ENCODE measurements around the gene CD22. TPM values are rescaled to one million over a fixed set of nuclear protein-coding genes. Genes with fewer than 3 reads are reported as not detected.

CD22 gene
- total RNA-seq, 1 donor from 2014 or later, result not detected

GRCh38 chr19:35288906-35289305, 40.1 kb upstream of the CD22 start:
- H3K27me3 Mint-ChIP-seq (ENCODE audit: unreplicated experiment), result peaks cover 10% of the 10 kb centered on the region
- peaks cover 13% of the 10 kb centered on the region for H3K4me1 Mint-ChIP-seq (ENCODE audit: low read depth, unreplicated experiment)
- H3K27ac Mint-ChIP-seq (ENCODE audit: unreplicated experiment), result no peak overlapping the region
- H3K36me3 Mint-ChIP-seq (ENCODE audit: unreplicated experiment), result no peaks in the 10 kb centered on the region
- no peak overlapping the region for H3K4me3 Mint-ChIP-seq (ENCODE audit: unreplicated experiment)
- no peak for TF ChIP-seq CTCF (IDR thresholded peaks at IDR 0.05; ENCODE audit: partially characterized antibody, unreplicated experiment)
- no peak for DNase-seq
- H3K9me3 Mint-ChIP-seq (ENCODE audit: unreplicated experiment), result peaks cover 4% of the 10 kb centered on the region

GRCh38 chr19:35290381-35291127, 38.4 kb upstream of the CD22 start:
- no peak for TF ChIP-seq CTCF (IDR thresholded peaks at IDR 0.05; ENCODE audit: partially characterized antibody, unreplicated experiment)
- peaks cover 5% of the 10 kb centered on the region for H3K9me3 Mint-ChIP-seq (ENCODE audit: unreplicated experiment)
- H3K36me3 Mint-ChIP-seq (ENCODE audit: unreplicated experiment), result no peaks in the 10 kb centered on the region
- DNase-seq, result no peak
- H3K27ac Mint-ChIP-seq (ENCODE audit: unreplicated experiment), result no peak overlapping the region
- no peak overlapping the region for H3K4me3 Mint-ChIP-seq (ENCODE audit: unreplicated experiment)
- peaks cover 7% of the 10 kb centered on the region for H3K4me1 Mint-ChIP-seq (ENCODE audit: low read depth, unreplicated experiment)
- H3K27me3 Mint-ChIP-seq (ENCODE audit: unreplicated experiment), result peaks cover 11% of the 10 kb centered on the region

- Mint-ChIP-seq H3K27ac (ENCODE audit: unreplicated experiment) (no peak overlapping the region), H3K27me3 (ENCODE audit: unreplicated experiment) (peaks cover 11% of the 10 kb centered on the region), H3K9me3 (ENCODE audit: unreplicated experiment) (peaks cover 5% of the 10 kb centered on the region), H3K36me3 (ENCODE audit: unreplicated experiment) (no peaks in the 10 kb centered on the region), H3K4me1 (ENCODE audit: low read depth, unreplicated experiment) (peaks cover 7% of the 10 kb centered on the region), H3K4me3 (ENCODE audit: unreplicated experiment) (no peak overlapping the region)
- TF ChIP-seq CTCF (IDR thresholded peaks at IDR 0.05; ENCODE audit: partially characterized antibody, unreplicated experiment), result no peak
- DNase-seq, result no peak
Measured at GRCh38 chr19:35291259-35291658, 37.7 kb upstream of the CD22 start.

- Mint-ChIP-seq H3K9me3 (ENCODE audit: unreplicated experiment) (peaks cover 5% of the 10 kb centered on the region), H3K4me1 (ENCODE audit: low read depth, unreplicated experiment) (peaks cover 7% of the 10 kb centered on the region), H3K36me3 (ENCODE audit: unreplicated experiment) (no peaks in the 10 kb centered on the region), H3K27ac (ENCODE audit: unreplicated experiment) (no peak within 1 kb of the TSS), H3K4me3 (ENCODE audit: unreplicated experiment) (no peak within 1 kb of the TSS), H3K27me3 (ENCODE audit: unreplicated experiment) (peaks cover 11% of the 10 kb centered on the region)
- no peak for TF ChIP-seq CTCF (IDR thresholded peaks at IDR 0.05; ENCODE audit: partially characterized antibody, unreplicated experiment)
- DNase-seq, result no peak
Measured at GRCh38 chr19:35291916-35292315, 37.1 kb upstream of the CD22 start, which contains the start of gene MAG. TSS of gene MAG (plus strand) at chr19:35292161. CDS start at chr19:35295409, 3,248 bp downstream.
